Measurements from ENCODE around the gene PRDM16.

Gene PRDM16

DNA sequence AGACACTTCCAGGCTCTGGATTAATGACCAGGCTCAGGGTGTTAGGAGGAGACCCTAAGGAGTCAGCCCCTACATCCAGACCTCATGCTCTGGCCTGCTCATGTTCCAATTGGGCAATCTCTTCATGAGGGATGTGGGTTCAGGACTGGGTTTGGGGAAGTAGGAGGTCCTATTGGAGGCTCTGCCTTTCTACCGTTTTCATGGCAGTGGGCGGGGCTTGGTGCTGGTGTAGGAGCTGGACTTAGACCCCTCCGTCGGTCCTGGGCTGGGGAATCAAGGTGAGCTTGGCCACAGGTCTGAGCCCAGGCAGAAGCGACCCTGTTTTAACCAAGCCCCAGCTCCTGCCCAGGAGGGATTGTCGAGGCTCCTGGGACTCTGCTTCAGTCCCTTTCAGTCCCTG lies 123.4 kb downstream of the PRDM16 start:
- DNase-seq = no peak

DNA sequence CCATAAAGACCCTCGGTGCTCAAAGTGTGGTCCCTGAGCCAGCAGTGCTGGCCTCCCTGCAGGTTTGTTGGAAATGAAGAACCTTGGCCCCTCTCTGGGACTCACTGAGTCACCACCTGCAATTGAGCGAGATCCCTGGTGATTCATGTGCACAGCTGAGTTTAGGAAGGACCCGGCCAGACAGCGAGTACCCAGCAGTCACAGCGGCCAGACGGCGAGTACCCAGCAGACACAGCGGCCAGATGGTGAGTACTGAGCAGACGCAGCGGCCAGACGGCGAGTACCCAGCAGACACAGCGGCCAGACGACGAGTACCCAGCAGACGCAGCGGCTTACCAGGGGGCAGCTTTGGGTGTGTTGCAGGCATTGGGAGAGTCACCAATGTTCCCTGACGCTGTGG lies 123.8 kb downstream of the PRDM16 start:
- DNase-seq = no peak

DNA sequence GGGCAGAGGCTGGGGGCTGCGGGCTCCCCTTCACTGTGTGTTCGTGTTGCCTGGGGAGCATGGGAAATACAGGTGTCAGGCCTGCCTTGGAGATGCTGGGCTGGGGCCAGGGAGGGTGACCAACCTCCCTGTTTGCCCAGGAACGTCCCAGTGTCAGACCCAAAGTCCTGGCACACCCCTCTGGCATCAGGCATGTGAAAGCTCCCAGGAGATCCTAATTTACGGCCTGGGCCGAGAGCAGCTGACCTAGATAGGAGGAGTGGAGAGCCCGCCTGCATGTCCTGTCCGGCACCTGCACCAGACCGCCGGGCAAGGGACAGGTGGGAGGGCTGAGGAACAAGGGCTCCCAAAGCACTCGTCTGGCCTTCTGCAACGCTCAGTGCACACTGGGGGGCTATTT lies 124.8 kb downstream of the PRDM16 start:
- DNase-seq = no peak

DNA sequence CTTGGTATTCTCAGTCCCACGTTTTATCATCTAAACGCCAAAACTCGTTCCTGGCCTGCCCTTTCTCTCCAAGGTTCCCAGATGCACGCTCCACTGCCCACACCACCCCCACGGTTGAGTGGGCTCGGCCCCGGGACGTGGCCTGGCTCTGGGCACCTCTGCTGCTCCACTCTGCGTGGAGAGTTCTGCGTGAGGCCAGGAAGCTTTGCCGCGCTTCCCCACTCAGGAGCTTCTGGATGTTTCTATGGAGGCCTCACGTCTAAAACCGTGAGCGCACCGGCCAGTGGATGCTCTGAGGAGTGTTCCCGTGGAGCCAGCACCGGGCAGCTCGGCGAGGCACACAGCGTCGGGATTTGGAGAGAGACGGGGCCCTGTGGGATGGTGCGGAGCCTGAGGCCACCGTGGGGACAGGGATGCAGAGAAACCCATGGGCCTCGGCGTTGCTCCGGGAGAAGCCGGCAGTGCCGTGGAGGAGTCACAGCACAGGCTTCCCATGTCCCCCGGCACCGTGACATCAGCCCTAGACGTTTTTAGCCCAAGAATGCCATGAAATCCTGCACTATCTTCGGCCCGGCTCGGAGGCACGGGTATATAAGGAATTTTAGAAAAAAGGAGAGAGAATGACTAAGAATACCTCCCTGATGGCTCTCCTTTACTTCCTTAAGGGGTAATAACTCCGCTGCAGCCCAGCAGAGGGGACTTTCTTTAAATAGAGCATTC lies 125.9 kb downstream of the PRDM16 start:
- no peak for DNase-seq

DNA sequence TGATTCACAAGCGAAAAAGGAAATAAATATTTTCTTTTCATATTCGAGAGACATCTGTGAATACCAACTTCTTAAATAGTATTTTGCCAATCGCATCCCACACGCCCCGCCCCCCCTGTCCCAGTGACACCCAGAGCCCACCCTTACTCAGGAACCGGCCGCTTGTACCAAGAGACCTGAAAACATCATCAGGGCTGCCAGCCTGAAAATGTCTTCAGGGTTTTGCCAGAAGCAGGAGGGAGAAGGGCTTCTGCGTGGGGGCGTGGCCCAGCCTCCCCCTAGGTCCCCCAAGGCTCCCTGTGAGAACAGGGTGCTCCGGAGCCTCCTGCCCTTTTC lies 126.4 kb downstream of the PRDM16 start:
- DNase-seq = no peak

DNA sequence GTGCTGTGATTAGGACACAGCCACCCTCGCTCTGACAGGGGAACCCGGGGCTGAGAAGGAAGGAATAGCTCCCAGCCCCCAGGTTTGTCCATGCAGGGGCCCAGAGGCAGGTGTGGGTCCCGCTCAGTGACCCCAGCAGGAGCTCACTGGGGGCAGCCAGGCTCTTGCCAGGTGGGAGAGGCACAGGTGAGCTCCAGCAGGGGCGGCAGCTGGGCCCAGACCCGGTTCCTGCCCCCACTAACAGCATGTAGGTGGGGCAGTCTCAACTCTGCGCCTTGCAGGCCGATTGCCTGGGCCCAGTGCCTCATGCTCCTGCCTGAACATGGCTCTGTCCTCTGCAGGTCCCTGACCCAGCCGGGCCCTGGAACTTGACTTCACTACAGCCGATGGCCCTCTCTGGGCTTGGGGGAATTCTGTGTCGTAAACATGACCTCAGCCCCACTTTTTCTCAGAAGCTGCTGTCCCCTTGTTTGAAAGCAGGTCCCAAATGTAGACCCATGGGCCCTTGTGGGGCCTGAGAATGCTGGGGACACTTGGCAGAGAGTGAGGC lies 127.0 kb downstream of the PRDM16 start:
- DNase-seq = no peak

DNA sequence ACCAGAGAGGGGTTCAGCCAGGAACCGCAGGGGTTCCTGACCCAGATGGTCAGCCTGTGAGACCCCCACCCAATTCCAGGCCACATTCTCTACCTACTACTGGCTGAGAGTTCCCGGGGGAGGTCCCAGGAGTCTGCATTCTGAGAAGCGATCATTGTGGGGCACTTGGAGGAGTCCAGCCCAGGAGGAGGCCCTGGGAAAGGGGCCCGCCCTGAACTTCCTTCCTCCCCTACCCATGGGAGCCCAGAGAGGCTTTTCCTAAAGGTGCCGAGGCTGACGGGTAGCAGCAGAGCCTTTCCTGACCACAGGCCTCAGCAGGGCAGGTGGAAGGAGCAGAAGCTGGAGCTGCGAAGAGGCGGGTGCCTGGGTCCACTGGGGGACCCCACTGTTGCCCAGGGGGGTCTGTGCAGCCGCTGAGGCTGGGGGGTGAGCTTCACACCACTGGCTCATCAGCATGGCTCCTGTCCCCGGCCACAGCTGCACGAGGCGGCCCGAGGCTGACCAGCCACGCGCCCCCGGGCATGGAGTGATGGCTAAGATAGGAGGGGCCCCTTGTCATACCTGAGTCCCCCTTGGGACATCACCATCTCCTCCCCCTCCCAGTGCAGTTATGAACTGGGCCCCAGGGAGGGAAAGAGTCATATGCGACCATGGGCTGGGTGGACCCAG lies 127.7 kb downstream of the PRDM16 start:
- no peak for DNase-seq

DNA sequence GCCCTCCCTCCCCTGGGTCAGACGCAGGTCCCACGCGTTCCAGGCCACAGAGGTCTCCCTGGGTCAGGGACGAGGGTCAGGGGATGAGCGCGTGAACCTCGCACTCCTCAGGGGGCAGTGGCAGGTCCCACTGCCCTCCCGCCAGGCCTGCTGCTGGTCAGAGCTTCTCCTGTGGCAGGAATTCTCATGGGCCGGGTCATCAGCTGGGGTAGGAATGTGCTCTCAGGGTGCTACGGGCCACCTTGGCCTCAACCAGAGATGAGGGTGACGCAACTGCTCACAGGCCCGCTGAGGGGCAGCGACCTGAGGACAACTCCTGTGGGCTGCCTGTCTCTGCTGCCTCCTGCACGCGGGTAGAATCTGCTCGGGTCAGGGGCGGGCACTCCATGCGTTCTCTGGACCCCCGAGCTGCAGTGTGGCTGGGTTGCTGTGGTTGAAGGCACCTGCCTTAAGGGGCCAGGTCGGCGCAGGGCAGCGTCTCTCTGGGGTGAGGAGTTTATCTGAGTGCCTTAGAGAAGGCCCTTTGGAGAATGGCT lies 128.8 kb downstream of the PRDM16 start:
- no peak for DNase-seq

DNA sequence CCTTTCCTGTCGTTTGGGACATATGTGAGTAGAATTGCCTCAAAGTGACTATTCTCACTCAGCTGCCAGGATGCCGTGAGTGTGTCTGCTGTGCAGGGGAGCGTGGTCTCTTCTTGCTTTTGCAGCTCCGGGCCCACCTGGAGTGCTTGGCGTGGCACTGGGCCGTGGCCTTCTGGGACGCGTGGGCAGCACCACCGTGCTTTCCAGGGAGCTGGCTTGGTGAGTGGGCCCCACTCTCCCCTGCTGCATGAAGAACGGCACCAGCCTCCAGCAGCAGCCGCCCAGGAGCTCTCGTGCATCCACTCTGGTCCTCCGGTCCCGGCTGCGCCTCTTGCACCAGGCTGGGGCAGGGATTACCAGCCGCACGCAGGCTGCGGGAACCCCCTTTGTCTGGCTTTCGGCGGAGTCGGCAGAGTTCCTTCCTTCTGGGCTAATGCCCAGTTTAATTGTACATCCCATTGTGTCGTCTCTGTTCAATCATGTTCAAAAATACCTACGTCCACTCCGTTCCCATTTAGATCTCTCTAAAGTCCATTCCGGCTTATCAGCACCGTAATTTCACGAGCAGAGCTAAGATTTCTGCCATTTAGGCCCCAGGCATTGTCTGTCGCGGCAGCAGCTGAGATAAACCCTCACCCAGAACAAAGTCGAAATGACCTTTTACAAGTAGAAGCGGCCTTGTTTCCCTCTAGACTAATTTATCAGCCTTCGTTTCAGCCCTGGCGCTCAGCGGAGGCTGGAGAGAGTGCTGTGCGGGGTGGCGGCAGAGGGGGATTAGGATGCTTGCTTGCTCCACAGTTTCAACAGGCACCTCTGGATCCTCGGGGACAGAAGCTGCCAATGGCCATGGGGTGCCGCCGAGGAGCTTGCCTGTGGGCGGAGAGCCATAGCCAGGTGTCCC lies 129.6 kb downstream of the PRDM16 start:
- no peak for DNase-seq

DNA sequence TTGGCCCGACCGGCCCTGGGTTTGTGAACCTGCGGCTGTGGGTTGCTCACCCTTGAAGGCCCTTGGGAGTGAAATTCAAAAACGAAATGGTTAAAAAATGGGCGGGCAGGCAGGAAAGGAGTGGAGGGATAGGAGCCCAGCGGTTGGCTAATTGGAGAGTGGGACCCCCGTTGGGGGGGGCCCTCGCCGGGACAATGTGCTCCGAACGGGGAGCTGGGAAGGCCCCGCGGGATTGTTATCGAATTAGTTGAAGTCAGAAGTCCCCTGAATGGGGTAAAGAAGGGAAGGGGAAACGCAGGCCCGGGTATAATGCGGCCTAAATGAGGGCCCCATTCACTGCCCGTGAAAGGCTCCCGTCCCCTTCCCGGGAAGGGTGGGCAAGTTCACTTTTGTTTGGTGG lies 135.7 kb downstream of the PRDM16 start:
- DNase-seq = no peak

DNA sequence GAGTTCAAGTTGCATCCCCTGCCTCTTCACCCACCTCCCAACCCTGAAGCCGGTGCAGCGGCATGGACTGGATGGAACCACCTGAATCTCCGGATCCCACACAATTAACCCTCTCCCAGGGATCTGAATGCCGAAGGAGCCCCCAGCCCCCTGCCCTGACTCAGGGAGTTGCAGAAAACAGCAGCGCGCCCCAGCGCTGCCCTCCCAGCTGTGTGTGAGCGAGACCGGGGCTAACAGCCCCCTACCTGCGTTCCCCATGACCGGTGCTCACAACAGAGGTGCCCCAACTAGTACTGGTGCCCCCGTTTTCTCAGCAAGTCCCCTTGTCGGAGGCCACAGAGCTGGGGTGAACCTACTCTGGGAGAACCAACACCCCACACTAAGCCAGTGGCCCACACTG lies 136.8 kb downstream of the PRDM16 start:
- no peak for DNase-seq

DNA sequence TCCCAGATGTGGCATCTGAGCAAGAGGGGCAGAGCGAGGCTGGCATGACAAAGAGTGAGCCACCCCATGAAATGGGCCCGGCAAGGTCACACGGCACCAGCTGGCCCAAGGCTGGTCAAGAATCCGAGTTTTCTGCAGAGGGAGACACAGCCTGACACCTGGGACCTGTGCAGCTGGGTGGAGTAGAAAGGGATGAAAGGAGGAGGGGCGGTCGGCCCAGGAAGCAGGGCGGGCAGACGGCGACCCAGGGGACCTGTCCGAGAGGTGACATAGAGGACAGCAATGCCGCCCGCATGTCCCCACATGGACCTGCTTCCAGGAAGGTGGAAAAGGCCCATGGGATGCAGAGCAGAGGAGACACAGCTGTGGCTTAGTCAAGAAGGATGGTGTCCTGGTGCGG lies 137.7 kb downstream of the PRDM16 start:
- DNase-seq = no peak

DNA sequence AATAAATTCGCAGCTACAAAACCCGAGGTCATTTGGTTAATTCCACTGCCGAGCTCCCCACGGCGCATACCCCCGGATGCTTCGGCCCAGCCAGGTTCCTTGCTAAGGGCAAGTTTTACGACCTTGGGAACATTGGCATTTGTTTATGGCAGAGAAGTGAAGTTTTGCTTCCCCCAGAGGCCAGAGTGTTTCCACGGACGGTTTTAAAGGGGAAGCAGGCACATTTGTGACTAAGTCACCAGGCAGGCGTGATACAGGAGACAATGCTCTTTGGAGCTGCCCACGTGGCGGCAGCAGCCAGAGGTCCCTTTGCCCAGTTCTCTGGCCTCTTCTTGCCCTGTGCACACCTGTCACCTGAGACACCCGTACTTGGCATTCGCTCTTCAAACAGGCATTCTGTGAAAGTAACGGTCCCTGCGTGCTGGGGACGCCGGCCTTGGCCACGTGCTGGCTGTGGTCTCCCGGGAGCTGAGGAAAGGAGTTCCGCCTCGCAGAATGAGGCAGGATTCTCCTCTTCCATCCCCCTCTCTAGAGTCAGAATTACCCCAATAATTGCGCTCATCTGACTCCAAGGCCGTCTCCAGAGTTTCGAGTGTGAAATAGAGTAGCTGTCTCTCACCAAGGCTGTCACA lies 138.3 kb downstream of the PRDM16 start:
- no peak for DNase-seq

DNA sequence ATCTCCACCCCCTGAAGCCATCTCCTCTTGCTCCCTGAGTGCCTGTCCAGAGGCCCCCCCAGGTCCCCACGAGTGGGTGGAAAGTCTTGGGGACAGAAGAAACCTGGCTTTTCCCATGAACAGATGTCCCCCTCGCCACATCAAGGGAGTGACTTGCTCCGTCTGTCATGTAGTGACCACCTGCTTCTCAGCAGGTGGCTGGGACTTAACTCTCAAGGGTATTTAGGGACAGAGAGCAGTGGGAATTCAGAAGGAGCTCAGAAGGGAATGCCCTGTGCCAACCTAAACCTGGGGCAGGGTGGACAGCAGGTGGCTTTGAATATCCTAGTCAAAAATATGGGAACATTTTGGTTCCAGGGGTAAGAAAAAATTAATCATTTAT lies 139.8 kb downstream of the PRDM16 start:
- DNase-seq = no peak

DNA sequence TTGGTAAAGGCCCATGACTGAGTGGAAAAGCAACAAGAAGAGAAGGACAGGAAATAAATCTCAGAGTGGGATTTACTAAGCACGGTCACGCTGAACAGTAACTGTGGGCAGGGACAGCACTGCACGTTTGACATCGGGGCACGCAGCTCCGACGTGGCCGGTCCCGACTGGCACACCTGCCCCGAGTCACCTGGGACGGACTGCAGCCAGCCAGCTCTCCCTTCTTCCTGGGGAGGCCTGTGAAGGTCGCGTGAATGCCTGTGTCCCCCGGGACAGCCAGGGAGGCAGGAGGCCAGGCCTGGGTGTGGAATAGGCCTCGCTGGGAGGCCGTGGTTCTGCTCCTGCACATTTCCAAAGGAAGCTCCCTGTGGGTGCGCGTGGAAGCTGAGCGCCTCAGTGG lies 140.2 kb downstream of the PRDM16 start:
- no peak for DNase-seq

DNA sequence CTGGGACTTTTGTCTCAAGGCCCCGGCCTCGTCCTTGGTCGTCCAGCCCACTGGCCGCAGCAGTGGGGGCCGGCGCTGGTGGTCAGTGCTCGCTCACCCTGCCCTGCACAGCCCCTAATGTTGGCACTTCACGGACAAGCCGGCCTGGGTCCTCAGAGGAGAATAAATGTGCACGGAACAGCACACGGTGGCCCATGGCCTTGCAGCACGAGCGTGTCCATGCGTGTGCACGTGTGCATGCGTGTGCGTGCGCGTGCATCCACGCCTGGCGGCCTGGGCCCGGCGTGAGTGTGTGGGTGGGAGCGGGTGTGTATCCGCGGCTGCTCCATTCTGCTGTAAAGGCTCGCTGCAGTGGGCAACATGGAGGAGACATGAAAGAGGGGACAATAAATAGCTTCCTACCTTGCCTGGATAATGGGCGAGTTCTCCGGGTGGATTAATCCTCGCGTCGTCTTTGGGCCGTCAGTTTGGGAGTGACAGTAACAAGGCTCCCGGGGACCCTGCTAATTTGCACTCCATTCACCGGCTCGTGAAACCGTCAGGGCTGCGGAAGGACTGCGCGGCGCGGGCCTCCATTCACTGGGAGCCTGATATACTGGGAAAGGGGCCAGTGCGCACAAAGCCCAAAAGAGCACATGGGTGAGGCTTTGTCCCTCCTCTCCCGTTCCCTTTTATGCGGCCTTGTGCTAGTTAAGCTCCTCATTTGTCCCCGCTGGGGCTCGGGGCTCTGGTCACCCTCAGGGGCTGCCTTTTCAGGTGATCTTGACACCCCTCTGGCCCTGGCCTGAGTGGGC lies 142.8 kb downstream of the PRDM16 start:
- no peak for DNase-seq

DNA sequence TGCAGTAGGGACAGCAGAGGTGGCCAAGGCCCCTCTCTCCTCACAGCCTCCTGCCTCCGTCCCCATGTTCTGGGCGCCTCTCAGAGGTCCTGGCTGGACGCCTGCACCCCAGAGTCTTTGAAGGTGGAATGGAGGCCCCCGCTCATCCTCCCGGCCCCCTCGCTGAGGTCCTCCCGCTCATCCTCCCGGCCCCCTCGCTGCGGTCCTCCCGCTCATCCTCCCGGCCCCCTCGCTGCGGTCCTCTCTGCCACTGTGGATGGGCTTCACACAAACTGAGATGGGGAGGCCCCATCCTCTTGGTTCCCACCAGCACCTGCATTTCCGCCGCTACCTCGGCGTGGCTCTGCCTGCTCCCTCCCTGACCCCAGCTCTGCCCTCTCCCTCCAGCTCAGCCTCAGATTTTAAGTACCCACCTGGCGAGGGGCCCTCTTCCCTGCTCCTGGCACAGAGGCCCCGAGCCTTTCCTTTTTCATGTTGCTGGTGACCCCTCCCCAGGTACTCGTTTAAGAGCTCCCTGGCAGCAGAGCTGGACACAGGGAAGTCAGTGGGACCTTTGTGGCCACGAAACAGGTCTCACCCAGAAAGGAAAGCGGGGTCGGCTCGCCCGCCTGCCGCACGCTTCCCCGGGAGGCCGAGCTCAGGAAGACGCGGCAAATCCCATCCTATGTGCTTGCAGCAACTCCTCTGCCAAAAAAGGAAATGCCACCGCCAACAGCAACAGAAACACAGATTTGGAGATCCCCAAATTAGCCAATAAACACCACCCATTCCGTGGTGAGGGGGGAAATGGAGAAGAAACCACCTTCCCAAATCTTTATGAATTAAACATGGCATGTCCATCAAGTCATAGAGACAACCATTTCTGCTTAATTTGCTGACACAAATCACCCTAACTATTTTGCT lies 143.7 kb downstream of the PRDM16 start:
- no peak for DNase-seq

DNA sequence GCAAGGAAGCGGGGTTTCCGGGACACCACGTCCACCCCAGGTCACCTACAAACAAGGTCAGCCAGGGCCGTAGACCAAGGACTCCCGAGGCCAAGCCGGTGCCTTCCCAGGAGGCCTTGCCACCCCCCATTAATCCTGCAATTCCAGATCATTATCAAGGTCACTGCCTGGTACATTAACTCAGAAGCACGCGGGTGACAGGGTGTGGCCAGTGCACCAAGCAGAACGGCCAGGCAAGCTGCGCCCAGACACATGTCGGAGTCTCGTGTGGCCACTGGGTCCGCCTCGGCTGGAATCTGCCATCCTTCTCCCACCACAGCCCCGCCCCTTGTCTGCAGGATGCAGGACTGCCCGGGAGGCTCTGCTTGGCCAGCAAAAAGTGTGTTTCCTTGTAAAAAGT lies 144.7 kb downstream of the PRDM16 start:
- no peak for DNase-seq

DNA sequence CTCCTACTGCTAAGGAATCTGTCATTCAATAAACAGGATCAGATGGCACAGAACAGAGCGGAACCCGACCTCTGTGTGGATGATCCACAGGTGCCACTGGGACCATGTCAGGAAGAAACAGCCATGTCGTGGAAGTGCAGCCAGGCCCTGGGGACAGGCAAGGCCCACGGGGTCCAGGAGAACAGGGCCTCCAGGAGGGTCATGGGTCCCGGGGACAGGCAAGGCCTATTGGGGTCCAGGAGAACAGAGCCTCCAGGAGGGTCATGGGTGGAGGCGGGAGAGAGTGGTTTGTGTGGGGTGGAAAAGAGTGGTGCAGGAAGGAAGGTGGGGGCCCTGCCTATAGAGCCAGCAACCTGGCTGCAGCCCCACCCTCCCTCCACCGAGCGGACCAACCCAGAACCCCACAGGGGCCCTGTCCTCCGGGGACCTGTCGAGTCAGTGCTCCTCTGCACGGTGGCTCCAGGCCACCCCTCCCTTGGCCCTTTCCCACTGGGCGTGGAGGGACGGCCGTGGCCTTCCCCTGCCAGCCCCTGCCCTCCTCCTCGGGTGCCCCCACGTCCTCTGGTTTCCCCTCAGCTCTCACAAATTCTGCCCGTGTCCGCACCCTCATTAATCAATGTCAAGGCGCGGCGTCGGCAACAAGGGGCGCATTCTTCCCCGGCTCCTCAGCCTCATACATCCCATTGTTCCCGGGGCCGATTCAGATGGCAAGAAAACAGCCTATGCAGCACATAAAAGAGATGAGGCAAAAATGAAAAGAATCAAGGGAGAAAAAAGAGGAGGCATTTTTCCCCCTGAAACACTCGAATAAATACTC lies 146.4 kb downstream of the PRDM16 start:
- DNase-seq = no peak

DNA sequence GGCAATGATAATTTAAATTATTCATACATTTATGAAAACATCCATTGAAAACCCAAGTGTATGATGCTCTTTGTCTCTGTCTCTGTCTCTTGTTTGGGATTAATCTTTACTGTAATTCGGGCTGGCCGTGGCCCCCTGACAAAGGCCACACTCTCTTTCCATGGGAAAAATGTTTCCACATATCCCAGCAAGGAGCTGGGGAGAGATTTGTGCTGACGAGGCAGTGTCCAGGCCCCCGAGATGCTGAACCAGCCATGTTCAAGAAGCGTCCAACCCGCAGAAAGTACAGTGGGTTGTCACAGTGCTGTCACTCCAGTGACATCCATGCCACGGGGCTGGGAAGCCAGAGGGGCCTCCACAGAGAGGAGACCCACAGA lies 147.0 kb downstream of the PRDM16 start:
- no peak for DNase-seq

Measured in Kasumi-1 (cell line).